Duodenal mucosa (tissue), 2 donors: Measurements from ENCODE around the gene ZNF79.

ENCODE experiments used
- H3K27ac ChIP-seq: one replicate; pipeline ENCODE4 v1.7.0; 2013; ENCODE audit warnings: low read depth, low read length
- H3K27me3 ChIP-seq, 2 donors: one replicate each; pipeline ENCODE4 v1.7.0; 2013; ENCODE audit warnings: low read length in 2 of 2, control low read depth in 1 of 2; ENCODE audit not compliant: insufficient read depth in 2 of 2, control insufficient read depth in 1 of 2
- H3K36me3 ChIP-seq, 2 donors: one replicate each; pipeline ENCODE4 v1.7.0; 2013; ENCODE audit warnings: low read length in 2 of 2, control low read depth in 1 of 2; ENCODE audit not compliant: insufficient read depth in 2 of 2, control insufficient read depth in 1 of 2
- H3K4me1 ChIP-seq, 2 donors: one replicate each; pipeline ENCODE4 v1.7.0; 2013; ENCODE audit warnings: low read length in 2 of 2, control low read depth in 1 of 2; ENCODE audit not compliant: insufficient read depth in 2 of 2, control insufficient read depth in 1 of 2
- H3K4me3 ChIP-seq, 2 donors: one replicate each; pipeline ENCODE4 v1.7.0; 2013; ENCODE audit warnings: low read length in 2 of 2, low read depth in 1 of 2
- H3K9ac ChIP-seq, 2 donors: one replicate each; pipeline ENCODE4 v1.7.0; 2013; ENCODE audit warnings: low read length in 2 of 2, low read depth in 1 of 2
- H3K9me3 ChIP-seq, 2 donors: one replicate each; pipeline ENCODE4 v1.7.0; 2013; ENCODE audit warnings: low read length in 2 of 2, control low read depth in 1 of 2; ENCODE audit not compliant: control insufficient read depth in 1 of 2

Gene ZNF79

GRCh38 chr9:127445851-127446712, 21.9 kb downstream of the ZNF79 start:
- H3K9me3 ChIP-seq: peaks cover 0 to 3% of the 10 kb centered on the region in 2 donors
- peaks cover 19 to 25% of the 10 kb centered on the region in 2 donors for H3K4me1 ChIP-seq
- no peak overlapping the region for H3K27ac ChIP-seq
- H3K9ac ChIP-seq: no peak overlapping the region
- peaks cover 58 to 74% of the 10 kb centered on the region in 2 donors for H3K36me3 ChIP-seq
- no peaks in the 10 kb centered on the region for H3K27me3 ChIP-seq
- H3K4me3 ChIP-seq: no peak overlapping the region

DNA sequence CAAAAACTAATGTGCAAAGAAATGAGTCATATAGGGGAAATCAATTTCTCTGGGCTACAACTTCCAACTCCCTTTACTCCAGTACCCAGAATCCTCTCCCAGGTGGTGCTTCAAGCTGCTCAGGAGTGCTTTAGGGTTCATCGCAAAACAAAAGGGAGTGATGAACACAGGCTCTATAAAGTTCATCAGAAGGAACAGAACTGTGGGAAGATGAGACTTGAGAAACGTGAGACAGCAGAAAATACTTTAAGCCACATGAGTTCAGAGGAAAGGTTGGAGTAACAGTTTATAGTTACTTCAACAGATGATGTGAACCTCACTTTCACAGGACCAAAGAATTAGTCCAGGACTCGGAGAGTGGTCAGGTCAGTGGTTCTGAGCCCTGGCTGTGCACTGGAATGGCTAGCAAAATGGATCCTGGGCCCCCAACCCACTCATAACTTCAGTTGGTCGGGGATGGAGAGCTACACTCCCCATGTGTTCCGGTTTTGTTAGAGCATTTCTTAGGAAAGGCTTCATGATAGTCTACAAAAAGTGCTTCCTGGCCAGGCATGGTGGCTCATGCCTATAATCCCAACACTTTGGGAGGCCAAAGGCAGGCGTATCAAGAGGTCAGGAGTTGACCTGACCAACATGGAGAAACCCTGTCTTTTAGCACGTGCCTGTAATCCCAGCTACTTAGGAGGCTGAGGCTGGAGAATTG, 22.7 kb downstream of the ZNF79 start:
- Histone ChIP-seq H3K27me3 (no peaks in the 10 kb centered on the region), H3K9ac (no peak overlapping the region), H3K36me3 (peaks cover 55 to 71% of the 10 kb centered on the region in 2 donors), H3K27ac (no peak overlapping the region), H3K4me3 (no peak overlapping the region), H3K4me1 (peaks cover 19 to 25% of the 10 kb centered on the region in 2 donors), H3K9me3 (peaks cover 0 to 3% of the 10 kb centered on the region in 2 donors)

DNA sequence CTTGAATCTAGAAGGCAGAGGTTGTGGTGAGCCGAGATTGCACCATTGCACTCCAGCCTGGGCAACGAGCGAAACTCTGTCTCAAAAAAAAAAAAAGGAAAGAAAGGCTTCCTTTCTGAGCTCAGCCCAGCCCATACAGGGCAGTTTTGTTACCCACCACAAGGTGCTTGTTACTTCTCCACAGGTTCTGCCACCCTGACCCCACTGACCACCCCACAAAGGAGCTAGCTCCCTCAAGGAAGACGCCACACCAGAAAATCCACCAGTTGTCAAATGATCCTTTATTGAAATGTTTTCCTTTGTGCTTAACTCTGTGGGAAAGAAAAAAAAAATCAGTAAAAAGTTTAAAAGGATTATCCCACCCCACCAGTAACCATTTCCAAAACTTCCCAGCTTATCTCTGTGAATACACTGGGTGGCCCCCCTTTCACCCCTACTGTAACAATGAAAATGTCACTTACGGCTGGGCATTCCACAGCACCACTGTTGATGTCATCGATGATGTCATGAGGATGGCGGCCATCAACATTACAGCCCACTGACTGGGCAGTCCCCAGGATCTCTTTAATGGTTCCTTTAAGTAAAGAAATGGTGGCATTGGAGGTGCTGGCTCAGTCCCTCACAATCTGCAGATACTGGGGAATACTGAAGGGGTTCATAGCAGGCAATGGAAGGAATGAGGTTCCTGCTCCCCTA, 23.4 kb downstream of the ZNF79 start:
- Histone ChIP-seq H3K4me3 (no peak overlapping the region), H3K36me3 (peaks cover 53 to 68% of the 10 kb centered on the region in 2 donors), H3K4me1 (peaks cover 26 to 32% of the 10 kb centered on the region in 2 donors), H3K9me3 (peaks cover 0 to 3% of the 10 kb centered on the region in 2 donors), H3K27me3 (no peaks in the 10 kb centered on the region), H3K9ac (no peak overlapping the region), H3K27ac (no peak overlapping the region)

DNA sequence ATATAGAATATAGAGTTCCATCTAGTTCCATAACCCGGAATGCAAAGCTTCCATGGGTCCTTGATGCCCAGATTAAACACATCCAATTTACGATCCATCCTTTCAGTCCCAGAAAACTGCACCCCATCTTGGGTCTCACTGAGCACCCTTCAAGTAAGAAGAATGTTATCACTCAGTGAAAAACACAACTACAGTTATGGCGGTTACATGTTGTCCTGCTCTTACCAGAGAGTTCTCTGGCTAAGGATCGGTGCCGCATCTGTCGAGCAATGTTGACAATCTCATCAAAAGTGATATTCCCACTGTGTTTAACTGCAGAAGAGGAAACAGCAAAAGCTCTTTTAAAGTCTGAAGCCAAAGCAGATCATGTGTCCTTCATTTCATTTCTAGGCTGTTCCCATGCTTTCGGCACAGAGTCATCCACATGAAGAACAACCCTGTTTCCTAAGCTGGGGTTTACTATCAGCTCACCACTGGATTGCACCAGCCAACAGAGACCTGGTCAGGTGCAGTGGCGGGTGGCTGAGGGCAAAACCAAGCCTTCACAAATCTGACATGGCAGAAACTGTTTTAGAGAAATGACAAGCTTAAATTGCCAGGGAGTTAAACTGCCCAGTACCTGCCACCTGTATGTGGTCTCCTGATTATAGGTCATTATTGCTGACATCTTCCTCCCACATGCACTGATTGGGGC, 24.1 kb downstream of the ZNF79 start:
- Histone ChIP-seq H3K9ac (no peak overlapping the region), H3K27ac (no peak overlapping the region), H3K4me3 (peak overlapping the region in 1 of 2 donors; percentile 94), H3K36me3 (peaks cover 49 to 66% of the 10 kb centered on the region in 2 donors), H3K4me1 (peaks cover 28 to 39% of the 10 kb centered on the region in 2 donors), H3K27me3 (no peaks in the 10 kb centered on the region), H3K9me3 (peaks cover 0 to 3% of the 10 kb centered on the region in 2 donors)

DNA sequence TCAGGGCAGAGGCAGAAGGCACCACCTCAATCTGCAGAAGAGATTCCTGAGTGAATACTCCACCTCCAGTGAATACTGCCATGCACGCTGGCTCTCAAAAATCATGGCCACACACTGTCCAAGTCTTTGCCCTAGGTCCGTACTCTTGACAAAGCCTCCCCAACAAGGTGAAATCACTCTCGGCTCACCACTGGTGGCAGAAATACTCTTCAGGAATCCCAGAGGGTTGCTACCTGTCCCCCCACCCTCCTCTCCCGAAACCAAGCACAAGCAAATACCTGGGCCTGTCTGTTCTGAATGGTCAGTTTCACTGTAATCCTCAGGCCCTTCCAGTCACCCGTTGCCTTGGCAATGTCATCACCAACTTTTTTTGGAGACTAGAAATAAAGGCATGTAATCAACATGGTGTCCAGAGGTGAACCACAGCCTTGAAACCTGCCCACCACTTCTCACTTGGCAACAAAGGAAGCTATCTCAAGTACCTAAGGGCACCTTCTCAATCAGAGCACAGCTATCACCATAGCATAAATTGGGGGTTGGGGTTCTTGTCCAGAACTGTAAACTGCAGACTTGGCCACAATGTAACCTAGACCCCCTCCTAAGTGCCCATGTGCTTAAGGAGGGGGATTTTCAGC, 25.3 kb downstream of the ZNF79 start:
- Histone ChIP-seq H3K27ac (no peak overlapping the region), H3K9me3 (no peaks in the 10 kb centered on the region), H3K27me3 (no peaks in the 10 kb centered on the region), H3K9ac (peak overlapping the region; percentile 92 to 96), H3K36me3 (peaks cover 43 to 57% of the 10 kb centered on the region in 2 donors), H3K4me3 (peak overlapping the region; percentile 94 to 95), H3K4me1 (peaks cover 28 to 41% of the 10 kb centered on the region in 2 donors)

GRCh38 chr9:127450243-127450760, 26.1 kb downstream of the ZNF79 start:
- no peak overlapping the region for H3K27ac ChIP-seq
- H3K4me1 ChIP-seq: peaks cover 28 to 41% of the 10 kb centered on the region in 2 donors
- peaks cover 34 to 49% of the 10 kb centered on the region in 2 donors for H3K36me3 ChIP-seq
- H3K9ac ChIP-seq: peak overlapping the region; percentile 92 to 96
- no peaks in the 10 kb centered on the region for H3K9me3 ChIP-seq
- H3K4me3 ChIP-seq: peak overlapping the region; percentile 94 to 95
- H3K27me3 ChIP-seq: no peaks in the 10 kb centered on the region

DNA sequence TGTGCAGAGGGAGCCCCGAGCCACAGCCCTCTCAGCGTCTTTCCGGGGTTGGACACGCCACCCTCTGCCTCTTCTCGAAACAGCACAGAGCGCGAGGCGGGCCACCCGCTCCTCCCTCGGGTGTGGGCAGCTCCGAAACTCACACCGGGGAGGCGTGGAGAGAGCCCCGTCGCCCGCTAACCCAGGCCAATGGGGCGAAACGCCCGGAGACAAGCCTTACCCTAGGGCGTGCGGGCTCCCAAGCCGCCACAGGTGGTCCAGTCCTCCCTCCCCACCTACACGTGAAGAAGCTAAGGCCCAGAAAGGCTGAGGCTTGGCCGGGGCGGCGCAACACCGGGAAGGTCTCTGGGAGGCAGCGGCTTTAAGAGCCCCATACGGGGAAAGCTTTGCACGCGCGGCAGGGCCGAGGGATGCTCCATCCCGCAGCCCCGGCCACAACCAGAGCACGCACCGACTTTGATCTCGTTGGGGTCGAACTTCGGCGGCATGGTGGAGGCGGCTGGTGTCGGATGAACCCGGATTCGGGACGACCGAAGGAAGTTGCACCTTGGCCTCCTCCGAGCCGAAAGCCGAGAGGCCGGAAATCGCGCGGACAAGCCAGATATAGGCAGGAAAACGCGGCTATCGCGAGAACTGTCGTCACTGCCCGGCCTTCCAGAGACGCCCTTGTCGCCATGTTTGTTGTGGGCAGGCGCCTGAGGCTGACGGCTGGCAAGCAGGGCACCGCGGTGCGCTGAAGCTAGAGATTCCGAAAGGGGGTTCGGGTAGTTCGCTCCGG, 26.8 kb downstream of the ZNF79 start, which contains the start of the genes LRSAM1 and RPL12:
Gene LRSAM1, plus strand, starts transcription at position 681 of the 778 bp plus-strand sequence. CDS start 3,018 bp downstream, outside the sequence.
Gene RPL12, minus strand, starts transcription at position 577 of the 778 bp plus-strand sequence. Its CDS starts 89 bp downstream, at position 488.
- peak within 1 kb of the TSS; percentile 88 for H3K27ac ChIP-seq
- peak within 1 kb of the TSS; percentile 92 to 96 for H3K9ac ChIP-seq
- H3K4me1 ChIP-seq: peaks cover 28 to 41% of the 10 kb centered on the region in 2 donors
- H3K9me3 ChIP-seq: no peaks in the 10 kb centered on the region
- H3K27me3 ChIP-seq: no peaks in the 10 kb centered on the region
- peak within 1 kb of the TSS; percentile 94 to 95 for H3K4me3 ChIP-seq
- peaks cover 32 to 42% of the 10 kb centered on the region in 2 donors for H3K36me3 ChIP-seq

GRCh38 chr9:127451608-127451857, 27.4 kb downstream of the ZNF79 start:
- peaks cover 28 to 41% of the 10 kb centered on the region in 2 donors for H3K4me1 ChIP-seq
- H3K36me3 ChIP-seq: peaks cover 28 to 37% of the 10 kb centered on the region in 2 donors
- H3K27me3 ChIP-seq: no peaks in the 10 kb centered on the region
- peak overlapping the region; percentile 94 to 95 for H3K4me3 ChIP-seq
- H3K9ac ChIP-seq: peak overlapping the region; percentile 92 to 96
- peak overlapping the region; percentile 88 for H3K27ac ChIP-seq
- H3K9me3 ChIP-seq: no peaks in the 10 kb centered on the region
